ENCODE measurements around the gene FOXD2.

- no peak for TF ChIP-seq ZFX (IDR thresholded peaks at IDR 0.05; ENCODE audit: borderline replicate concordance)
- no peak for TF ChIP-seq CTCF (IDR thresholded peaks at IDR 0.05)
Measured at GRCh38 chr1:47460040-47460439, 22.2 kb downstream of the FOXD2 start.
